GM12891 (cell line): ENCODE data around the gene LTBP1.

Experiments
- DNase-seq: peaks from one replicate; pipeline ENCODE4 v3.0.0; 2011; ENCODE audit warnings: low spot score; ENCODE audit not compliant: insufficient read length
- FAIRE-seq: peaks from 2 replicates; lab custom pipeline; 2011; peaks lifted over from hg19 to GRCh38; lab: Jason Lieb, UNC
- PAX5 ChIP-seq: IDR thresholded peaks from 2 replicates; pipeline ENCODE4 v1.6.1; 2011; ENCODE audit warnings: low read length, moderate library complexity, mild to moderate bottlenecking; ENCODE audit not compliant: insufficient read depth, severe bottlenecking
- POLR2A ChIP-seq: IDR thresholded peaks from 2 replicates; pipeline ENCODE4 v1.6.1; 2011; ENCODE audit warnings: low read depth, low read length, control low read depth
- POLR2AphosphoS5 ChIP-seq: IDR thresholded peaks from 2 replicates; pipeline ENCODE4 v1.6.1; 2011; ENCODE audit warnings: low read depth, low read length, control low read depth
- POU2F2 ChIP-seq: IDR thresholded peaks from 2 replicates; pipeline ENCODE4 v1.6.1; 2011; ENCODE audit warnings: low read depth, mild to moderate bottlenecking, control low read depth, low read length, moderate library complexity
- SPI1 ChIP-seq: IDR thresholded peaks from 2 replicates; pipeline ENCODE4 v1.6.1; 2011; ENCODE audit warnings: low read depth, low read length, control low read depth
- TAF1 ChIP-seq: IDR thresholded peaks from 2 replicates; pipeline ENCODE4 v1.6.1; 2011; ENCODE audit warnings: low read depth, low read length, control low read depth

LTBP1 gene

DNA sequence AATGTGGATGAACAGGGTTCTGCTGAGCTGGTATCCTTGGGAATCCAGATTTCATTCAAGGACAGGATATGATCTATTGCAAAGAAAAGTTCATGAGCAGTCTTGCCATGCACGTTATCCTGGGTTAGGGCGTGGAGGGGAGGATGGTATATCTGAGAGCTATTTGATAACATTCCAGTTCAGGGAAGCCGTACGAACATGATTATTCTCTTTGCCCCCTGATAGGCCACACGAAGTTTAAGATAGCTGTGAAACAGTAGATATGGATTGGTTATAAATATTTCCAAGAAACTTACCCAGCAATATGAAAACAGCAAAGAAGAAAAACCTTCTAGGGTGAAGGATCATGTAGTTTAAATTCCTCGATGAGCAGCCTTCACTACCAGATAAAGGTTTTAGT lies 171.9 kb downstream of the LTBP1 start:
- no peak for TF ChIP-seq TAF1
- no peak for TF ChIP-seq POU2F2
- no peak for TF ChIP-seq PAX5
- no peak for TF ChIP-seq SPI1
- TF ChIP-seq POLR2A = no peak
- no peak for TF ChIP-seq POLR2AphosphoS5
- FAIRE-seq (no peak), DNase-seq (no peak)

DNA sequence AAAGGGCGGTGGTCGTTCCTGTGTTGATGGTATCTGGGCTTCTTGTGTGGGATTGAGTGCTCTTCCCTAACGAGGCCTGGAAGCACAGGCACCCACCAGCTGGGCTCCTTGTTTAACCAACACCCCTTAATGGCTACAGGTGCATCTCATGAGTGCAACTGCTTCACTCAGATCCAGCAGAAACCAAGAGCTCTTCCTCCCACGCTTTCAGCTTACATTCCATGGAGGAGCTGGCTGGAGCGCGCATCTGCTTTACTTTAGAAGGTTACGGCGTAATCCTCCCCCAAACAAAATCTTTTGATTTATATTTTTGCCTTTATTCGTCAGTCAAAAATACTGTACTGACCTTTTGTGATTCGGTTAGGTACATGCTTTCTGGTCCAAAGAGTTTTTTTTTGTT lies 174.7 kb downstream of the LTBP1 start:
- FAIRE-seq (no peak), DNase-seq (no peak)
- TF ChIP-seq SPI1 = no peak

DNA sequence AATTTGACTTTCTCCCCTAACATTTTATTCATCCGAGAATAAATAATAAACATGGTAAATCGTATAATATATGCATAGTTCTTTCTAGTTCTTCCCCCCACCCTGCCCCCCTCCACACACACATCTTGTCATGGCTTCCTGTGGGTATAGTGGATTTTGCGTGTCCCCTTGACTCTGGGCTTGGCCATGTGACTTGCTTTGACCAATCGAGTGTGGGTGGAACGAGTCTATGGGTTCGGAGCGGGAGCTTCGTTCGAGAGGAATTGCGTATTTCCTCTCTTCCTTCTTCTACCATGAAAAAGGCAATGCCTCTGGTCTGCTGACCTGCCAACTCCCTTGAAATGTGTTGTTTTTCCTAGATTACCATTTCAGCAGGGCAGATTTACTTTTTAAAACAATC lies 175.2 kb downstream of the LTBP1 start:
- no peak for TF ChIP-seq POU2F2
- no peak for TF ChIP-seq PAX5
- TF ChIP-seq POLR2AphosphoS5 = no peak
- TF ChIP-seq TAF1 = no peak
- no peak for TF ChIP-seq POLR2A
- TF ChIP-seq SPI1 = no peak
- DNase-seq (no peak), FAIRE-seq (no peak)

DNA sequence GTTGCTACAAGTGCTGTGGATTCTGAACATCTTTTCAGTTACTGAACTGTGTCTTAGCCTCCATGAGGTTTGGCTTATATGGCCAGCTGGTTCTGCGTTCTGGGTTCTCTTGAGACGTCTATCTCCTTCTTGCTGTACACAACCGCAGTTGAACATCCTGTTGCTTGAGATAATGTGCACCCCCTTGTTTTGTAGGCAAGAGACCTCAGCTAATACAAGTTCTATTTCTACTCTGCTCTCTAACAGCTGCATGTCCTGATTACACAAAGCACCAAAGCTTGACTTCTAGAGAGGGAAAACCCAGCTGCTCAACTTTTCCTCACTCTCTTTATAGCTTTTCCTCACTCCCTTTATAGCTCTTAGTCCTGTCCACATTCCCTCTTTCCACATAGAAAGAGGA lies 176.0 kb downstream of the LTBP1 start:
- TF ChIP-seq TAF1 (no peak), SPI1 (no peak)
- no peak for DNase-seq
- no peak for FAIRE-seq

DNA sequence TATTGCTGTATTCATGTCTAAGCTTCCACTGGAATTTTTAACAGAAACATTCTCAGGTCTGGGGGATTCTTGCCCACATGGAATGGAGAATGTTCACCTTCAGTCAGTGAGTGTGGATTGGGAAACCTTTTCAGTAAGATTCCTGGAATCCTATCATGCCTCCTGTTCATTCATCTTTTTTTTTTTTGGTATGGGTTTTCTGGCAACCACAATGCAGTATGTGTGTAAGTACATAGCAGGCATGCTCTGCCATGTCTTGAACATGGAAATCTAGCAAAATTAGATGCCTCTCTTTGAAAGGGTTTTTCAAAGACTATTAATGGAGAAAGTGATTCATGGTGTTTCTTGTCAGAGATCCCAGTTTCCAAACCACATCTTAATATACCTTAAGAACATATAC lies 176.5 kb downstream of the LTBP1 start:
- TF ChIP-seq PAX5 (no peak), POU2F2 (no peak), POLR2A (no peak), SPI1 (no peak), TAF1 (no peak)
- no peak for DNase-seq
- FAIRE-seq = no peak

DNA sequence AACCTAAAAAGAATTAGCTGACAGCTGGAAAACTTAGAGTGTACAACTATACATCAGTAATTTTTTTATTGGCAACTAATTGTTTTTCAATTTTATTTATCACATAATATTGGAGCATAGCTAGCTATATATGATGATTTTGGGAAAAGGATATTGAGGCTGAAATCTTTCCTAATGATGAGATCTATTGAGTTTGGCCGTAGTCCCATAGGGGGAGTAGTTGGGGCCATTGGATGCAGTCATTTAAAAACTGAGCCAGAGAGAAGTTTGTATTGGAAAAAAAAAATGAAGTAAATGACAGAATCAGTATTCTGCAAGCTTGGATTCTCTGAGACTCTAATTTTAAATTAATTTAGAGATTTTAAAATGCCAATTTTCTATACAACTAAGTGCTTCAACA lies 179.8 kb downstream of the LTBP1 start:
- no peak for TF ChIP-seq PAX5
- no peak for TF ChIP-seq POLR2A
- TF ChIP-seq POU2F2 = no peak
- TF ChIP-seq POLR2AphosphoS5 = no peak
- no peak for TF ChIP-seq SPI1
- FAIRE-seq = no peak

DNA sequence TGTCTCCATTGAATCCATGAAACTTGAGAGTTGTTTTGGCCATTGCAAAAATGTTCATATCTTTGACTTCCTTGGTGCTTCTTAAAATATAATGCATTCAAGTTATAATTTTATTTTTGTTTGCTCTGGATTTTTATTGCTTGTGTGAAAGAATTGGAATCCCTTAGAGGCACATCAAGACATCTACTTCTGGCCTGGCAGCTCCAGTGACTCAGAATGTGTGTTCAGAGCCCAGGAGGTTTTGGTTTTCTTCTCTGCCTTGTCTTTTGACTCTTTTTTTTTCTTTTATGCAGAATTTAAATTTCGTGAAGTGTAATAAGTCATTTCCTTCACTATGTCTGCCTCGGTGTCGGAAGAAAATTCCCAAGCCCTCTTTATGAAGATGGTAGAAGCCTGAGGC lies 180.2 kb downstream of the LTBP1 start:
- FAIRE-seq (no peak), DNase-seq (no peak)
- TF ChIP-seq POU2F2 = no peak
- no peak for TF ChIP-seq POLR2A
- no peak for TF ChIP-seq TAF1
- no peak for TF ChIP-seq POLR2AphosphoS5
- TF ChIP-seq PAX5 = no peak
- TF ChIP-seq SPI1 = no peak

More for the DNA sequence above, 179.8 kb downstream of the LTBP1 start:
- no peak for DNase-seq

DNA sequence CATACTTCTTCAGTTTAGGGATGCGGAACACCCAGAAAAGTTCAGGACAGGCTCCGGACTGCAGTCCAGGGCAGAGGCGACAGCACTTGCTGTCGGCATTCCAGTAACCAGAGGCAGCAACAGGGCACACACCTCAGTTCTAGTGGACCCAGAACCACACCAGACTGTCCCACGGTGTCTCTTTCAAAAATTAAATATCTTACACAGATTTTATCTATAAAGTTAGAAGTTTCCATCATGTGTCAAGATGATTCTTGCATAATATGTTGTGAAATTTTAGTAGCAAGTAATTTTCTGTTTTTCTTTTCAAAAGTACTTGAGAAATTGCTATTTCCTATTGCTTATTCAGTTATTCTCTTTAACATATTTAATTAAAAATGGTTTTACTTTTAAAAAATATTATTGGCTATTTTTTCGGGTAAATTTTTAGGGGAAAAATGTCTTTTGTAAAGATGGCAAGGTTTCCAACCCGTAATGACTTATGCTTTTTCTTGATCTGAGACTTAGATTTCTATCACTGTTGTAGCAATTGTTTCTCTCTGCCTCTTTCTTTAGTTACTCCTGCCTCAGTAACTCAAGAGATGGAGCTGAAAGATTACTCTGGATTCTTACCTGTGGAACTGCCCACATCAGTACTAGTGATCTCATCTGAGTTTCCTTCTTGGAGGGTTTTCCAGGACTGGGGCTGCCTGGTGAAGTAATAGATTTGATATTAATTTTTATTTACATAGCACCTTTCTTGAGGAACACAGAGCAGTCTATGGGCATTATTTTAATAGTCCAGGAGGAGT lies 182.7 kb downstream of the LTBP1 start:
- TF ChIP-seq POU2F2 (no peak), POLR2AphosphoS5 (no peak), TAF1 (no peak), POLR2A (no peak)
- no peak for FAIRE-seq

DNA sequence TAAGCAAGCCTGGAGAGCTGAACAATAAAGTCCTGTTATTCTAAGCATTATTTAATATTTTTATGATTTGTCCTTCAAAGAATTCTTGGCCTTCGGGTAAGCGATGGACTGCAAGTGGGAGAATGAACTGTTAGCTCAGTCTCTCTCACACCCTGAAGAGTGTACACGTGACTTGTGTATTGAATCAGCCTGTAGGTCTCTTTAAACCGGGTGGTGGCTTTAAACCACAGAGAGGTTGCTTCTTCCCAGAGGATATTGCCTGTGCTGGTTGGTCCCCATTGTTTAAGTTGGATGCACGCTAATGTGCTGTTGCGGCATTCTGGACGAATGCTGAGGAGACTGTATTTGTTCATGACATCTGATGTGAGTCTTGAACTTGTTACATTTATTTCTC lies 183.3 kb downstream of the LTBP1 start:
- FAIRE-seq = no peak
- no peak for TF ChIP-seq POLR2AphosphoS5
- TF ChIP-seq POU2F2 = no peak
- no peak for TF ChIP-seq SPI1
- no peak for TF ChIP-seq TAF1
- TF ChIP-seq POLR2A = no peak
- no peak for TF ChIP-seq PAX5
- no peak for DNase-seq

More for the DNA sequence above, 182.7 kb downstream of the LTBP1 start:
- no peak for DNase-seq

DNA sequence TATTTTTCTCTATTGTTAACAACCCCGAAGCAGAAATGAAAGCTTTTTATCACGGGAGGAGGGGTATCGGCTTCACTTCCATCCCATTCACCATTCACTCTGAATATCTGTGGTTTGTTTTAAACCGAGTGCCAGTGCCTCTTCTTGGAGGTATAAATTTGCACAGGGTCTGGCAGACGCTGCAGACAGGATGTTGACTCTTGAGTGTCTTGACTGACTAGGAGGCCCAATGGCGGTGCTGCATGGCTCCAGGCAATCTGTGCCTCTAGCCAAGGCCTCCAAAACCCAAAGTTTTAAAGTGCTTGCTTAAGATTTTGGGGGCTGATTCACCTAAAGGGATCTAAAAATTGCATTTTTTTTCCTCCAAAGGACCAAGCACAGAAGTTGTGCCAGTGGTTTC lies 183.8 kb downstream of the LTBP1 start:
- DNase-seq = no peak
- TF ChIP-seq POLR2AphosphoS5 = no peak
- TF ChIP-seq TAF1 = no peak
- no peak for TF ChIP-seq PAX5
- TF ChIP-seq POLR2A = no peak
- TF ChIP-seq POU2F2 = no peak
- TF ChIP-seq SPI1 = no peak
- FAIRE-seq = no peak
